Hepatocyte (in vitro differentiated cells): ENCODE results near the gene C10orf67. TPM values are rescaled to one million over a fixed set of nuclear protein-coding genes. Genes with fewer than 3 reads are reported as not detected.

Experiments used
- DNase-seq: peaks from one replicate; pipeline ENCODE4 v3.0.0-alpha.2; 2016; ENCODE audit warnings: low spot score
- H2AFZ ChIP-seq: fragments of 200-600 bp; sonication (generic); 2 replicates; pipeline ENCODE4 v1.6.0; 2016; ENCODE audit warnings: antibody characterized with exemption, mild to moderate bottlenecking
- H3K27ac ChIP-seq: fragments of 200-600 bp; sonication (generic); 2 replicates; pipeline ENCODE4 v1.5.1; 2016; ENCODE audit warnings: mild to moderate bottlenecking
- H3K27me3 ChIP-seq: fragments of 200-600 bp; sonication (generic); 2 replicates; pipeline ENCODE4 v1.6.1; 2016
- H3K36me3 ChIP-seq: fragments of 200-600 bp; sonication (generic); replicated peaks from 2 replicates; pipeline ENCODE4 v1.5.1; 2016; ENCODE audit warnings: low read depth; ENCODE audit not compliant: insufficient read depth
- H3K4me1 ChIP-seq: fragments of 200-600 bp; sonication (generic); 2 replicates; pipeline ENCODE4 v1.5.1; 2016; ENCODE audit warnings: mild to moderate bottlenecking, moderate library complexity; ENCODE audit not compliant: insufficient read depth
- H3K4me2 ChIP-seq: fragments of 200-600 bp; sonication (generic); 2 replicates; pipeline ENCODE4 v1.6.0; 2016
- H3K4me3 ChIP-seq: fragments of 200-600 bp; sonication (generic); 2 replicates; pipeline ENCODE4 v1.5.1; 2016; ENCODE audit warnings: mild to moderate bottlenecking
- H3K79me2 ChIP-seq: fragments of 200-600 bp; sonication (generic); 2 replicates; pipeline ENCODE4 v1.6.0; 2017; ENCODE audit warnings: mild to moderate bottlenecking
- H3K9me2 ChIP-seq: fragments of 200-600 bp; sonication (generic); replicated peaks from 2 replicates; pipeline ENCODE4 v1.6.0; 2017; ENCODE audit warnings: mild to moderate bottlenecking; ENCODE audit not compliant: insufficient read depth
- H3K9me3 ChIP-seq: fragments of 200-600 bp; sonication (generic); 2 replicates; pipeline ENCODE4 v1.5.1; 2016; ENCODE audit warnings: low read depth, mild to moderate bottlenecking
- H4K20me1 ChIP-seq: fragments of 200-600 bp; sonication (generic); 2 replicates; pipeline ENCODE4 v1.6.0; 2016; ENCODE audit warnings: mild to moderate bottlenecking; ENCODE audit not compliant: insufficient read depth, poor library complexity, severe bottlenecking
- EZH2 ChIP-seq: fragments of 200-600 bp; sonication (generic); IDR thresholded peaks from 2 replicates; pipeline ENCODE4 v1.6.1; 2016; ENCODE audit warnings: antibody characterized with exemption, mild to moderate bottlenecking, borderline replicate concordance
- EZH2phosphoT487 ChIP-seq: fragments of 200-600 bp; sonication (generic); IDR thresholded peaks from one replicate; pipeline ENCODE4 v1.6.1; 2018; ENCODE audit warnings: antibody characterized with exemption, mild to moderate bottlenecking, low read depth, moderate library complexity; ENCODE audit not compliant: unreplicated experiment, severe bottlenecking
- WGBS: methylation state at CpG from one replicate; pipeline ENCODE4 v1.1.6; 2016; ENCODE audit warnings: low lambda C conversion rate; ENCODE audit errors: missing lambda C conversion rate; 5-methylcytosine and 5-hydroxymethylcytosine counted together
- polyA plus RNA-seq: library from polyadenylated mRNA; unstranded; fragments of >200 nt; fragmentation: Nextera tagmentation; extraction: Ambion mirVana; gene quantifications from 2 replicates; pipeline ENCODE4 v1.2.1, GENCODE V29; 2016
- total RNA-seq: library from RNA; depleted of rRNA; stranded (reverse); fragments of >200 nt; gene quantifications from 2 replicates; pipeline ENCODE4 v1.2.3, GENCODE V29; 2014
- TF ChIP-seq, protein P1 (sequence below): fragments of 200-600 bp; sonication (generic); IDR thresholded peaks from 2 replicates; pipeline ENCODE4 v1.5.1; 2016; ENCODE audit warnings: antibody characterized with exemption, mild to moderate bottlenecking; ENCODE audit not compliant: poor library complexity

Gene C10orf67
- total and polyA plus RNA-seq, 2 experiments from 2014 or later, result 0.10 TPM; not detected in 1

GRCh38 chr10:23190872-23191763, 153.5 kb downstream of the C10orf67 start:
- Histone ChIP-seq H3K27ac (no peak overlapping the region), H3K4me2 (peak overlapping the region; percentile 70), H3K79me2 (no peaks in the 10 kb centered on the region), H3K27me3 (peaks cover 82% of the 10 kb centered on the region), H4K20me1 (no peaks in the 10 kb centered on the region), H3K4me1 (no peaks in the 10 kb centered on the region), H2AFZ (no peak overlapping the region), H3K36me3 (no peaks in the 10 kb centered on the region), H3K9me2 (no peaks in the 10 kb centered on the region), H3K4me3 (no peak overlapping the region), H3K9me3 (no peaks in the 10 kb centered on the region)
- DNase-seq, result no peak
- WGBS, result 6% methylated on average over 36 of the region's 36 CpGs
- TF ChIP-seq EZH2, result peak; percentile 48
- TF ChIP-seq, protein P1, sequence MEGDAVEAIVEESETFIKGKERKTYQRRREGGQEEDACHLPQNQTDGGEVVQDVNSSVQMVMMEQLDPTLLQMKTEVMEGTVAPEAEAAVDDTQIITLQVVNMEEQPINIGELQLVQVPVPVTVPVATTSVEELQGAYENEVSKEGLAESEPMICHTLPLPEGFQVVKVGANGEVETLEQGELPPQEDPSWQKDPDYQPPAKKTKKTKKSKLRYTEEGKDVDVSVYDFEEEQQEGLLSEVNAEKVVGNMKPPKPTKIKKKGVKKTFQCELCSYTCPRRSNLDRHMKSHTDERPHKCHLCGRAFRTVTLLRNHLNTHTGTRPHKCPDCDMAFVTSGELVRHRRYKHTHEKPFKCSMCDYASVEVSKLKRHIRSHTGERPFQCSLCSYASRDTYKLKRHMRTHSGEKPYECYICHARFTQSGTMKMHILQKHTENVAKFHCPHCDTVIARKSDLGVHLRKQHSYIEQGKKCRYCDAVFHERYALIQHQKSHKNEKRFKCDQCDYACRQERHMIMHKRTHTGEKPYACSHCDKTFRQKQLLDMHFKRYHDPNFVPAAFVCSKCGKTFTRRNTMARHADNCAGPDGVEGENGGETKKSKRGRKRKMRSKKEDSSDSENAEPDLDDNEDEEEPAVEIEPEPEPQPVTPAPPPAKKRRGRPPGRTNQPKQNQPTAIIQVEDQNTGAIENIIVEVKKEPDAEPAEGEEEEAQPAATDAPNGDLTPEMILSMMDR, result no peak

DNA sequence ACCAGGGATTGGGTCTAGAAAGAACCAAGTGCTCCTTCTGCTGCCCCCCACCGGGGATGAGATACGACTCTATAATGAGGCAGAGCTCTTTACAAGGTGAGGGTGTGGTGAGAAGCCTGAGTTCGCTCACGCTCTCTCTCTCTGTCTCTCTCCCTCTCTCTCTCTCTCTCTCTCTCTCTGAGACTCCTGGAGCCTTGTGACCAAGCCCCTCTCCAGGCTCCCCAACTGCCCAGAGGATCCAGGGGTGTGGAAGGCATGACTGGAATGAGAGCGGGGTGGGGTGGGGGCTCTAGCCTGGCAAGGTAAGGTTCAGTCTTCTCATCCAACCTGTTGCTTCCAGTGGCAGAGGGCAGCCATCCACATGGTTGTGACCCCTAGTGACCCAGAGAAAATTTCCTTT, 155.6 kb downstream of the C10orf67 start:
- peaks cover 66% of the 10 kb centered on the region for H3K27me3 ChIP-seq
- H3K27ac ChIP-seq, result no peak overlapping the region

DNA sequence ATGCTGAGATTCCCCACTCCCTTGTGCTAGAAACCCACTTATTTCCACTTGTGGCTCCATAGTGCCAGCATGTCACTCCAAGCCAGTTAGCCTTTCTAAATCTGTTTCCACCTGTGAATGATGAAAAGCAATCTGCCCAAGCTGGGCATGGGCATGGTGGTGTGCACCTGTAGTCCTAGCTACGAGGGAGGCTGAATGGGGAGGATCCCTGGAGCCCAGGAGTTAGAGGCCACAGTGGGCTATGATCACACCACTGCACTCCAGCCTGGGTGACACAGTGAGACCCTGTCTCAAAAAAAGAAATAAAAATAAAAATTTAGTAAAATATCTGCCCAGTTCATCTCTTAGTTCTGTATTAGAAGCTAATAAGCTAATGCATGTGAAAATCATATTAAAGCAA, 157.4 kb downstream of the C10orf67 start:
- no peak overlapping the region for H3K4me2 ChIP-seq
- no peak overlapping the region for H2AFZ ChIP-seq
- WGBS, result 80% methylated on average over 1 of the region's 1 CpG
- DNase-seq, result no peak
- no peaks in the 10 kb centered on the region for H3K79me2 ChIP-seq
- H3K9me3 ChIP-seq, result no peaks in the 10 kb centered on the region
- TF ChIP-seq EZH2phosphoT487 (no peak), EZH2 (no peak)
- TF ChIP-seq, protein P1, result no peak
- no peaks in the 10 kb centered on the region for H3K9me2 ChIP-seq
- no peaks in the 10 kb centered on the region for H4K20me1 ChIP-seq
- H3K4me3 ChIP-seq, result no peak overlapping the region
- H3K36me3 ChIP-seq, result no peaks in the 10 kb centered on the region
- H3K27ac ChIP-seq, result no peak overlapping the region
- no peaks in the 10 kb centered on the region for H3K4me1 ChIP-seq
- peaks cover 70% of the 10 kb centered on the region for H3K27me3 ChIP-seq

More for the DNA sequence above, 155.6 kb downstream of the C10orf67 start:
- no peak overlapping the region for H2AFZ ChIP-seq
- no peaks in the 10 kb centered on the region for H3K9me2 ChIP-seq
- H3K4me2 ChIP-seq, result no peak overlapping the region
- H4K20me1 ChIP-seq, result no peaks in the 10 kb centered on the region
- H3K79me2 ChIP-seq, result no peaks in the 10 kb centered on the region
- H3K36me3 ChIP-seq, result no peaks in the 10 kb centered on the region
- no peak for DNase-seq
- no peaks in the 10 kb centered on the region for H3K9me3 ChIP-seq
- H3K4me1 ChIP-seq, result no peaks in the 10 kb centered on the region
- H3K4me3 ChIP-seq, result no peak overlapping the region
- no peak for TF ChIP-seq EZH2phosphoT487
- TF ChIP-seq, protein P1, result no peak
- no peak for TF ChIP-seq EZH2
- 30% methylated on average over 5 of the region's 5 CpGs for WGBS
